DND-41 (cell line): ENCODE measurements around the gene PNLIP.

Source experiments
- ATAC-seq: fragments of 200-7000 bp; cut with Tn5 transposase; 3 replicates; pipeline ENCODE4 v1.9.1; 2021; ENCODE audit warnings: low read depth; ENCODE audit not compliant: insufficient read depth
- DNase-seq: peaks from one replicate; pipeline ENCODE4 v3.0.0-alpha.2; 2020
- H2AFZ ChIP-seq: 2 replicates; pipeline ENCODE4 v1.6.0; 2012; ENCODE audit warnings: low read depth, low read length
- H3K27ac ChIP-seq: 2 replicates; pipeline ENCODE4 v1.5.1; 2012; ENCODE audit warnings: low read length, inconsistent platforms
- H3K27me3 ChIP-seq: fragments of 200-600 bp; sonication (generic); 2 replicates; pipeline ENCODE4 v1.6.0; 2012; ENCODE audit warnings: low read length, mild to moderate bottlenecking, inconsistent platforms; ENCODE audit not compliant: insufficient read depth, poor library complexity
- H3K36me3 ChIP-seq: 2 replicates; pipeline ENCODE4 v1.5.1; 2012; ENCODE audit warnings: low read length, inconsistent platforms; ENCODE audit not compliant: insufficient read depth
- H3K4me1 ChIP-seq: 2 replicates; pipeline ENCODE4 v1.5.1; 2012; ENCODE audit warnings: mild to moderate bottlenecking, low read length; ENCODE audit not compliant: insufficient read depth
- H3K4me2 ChIP-seq: 2 replicates; pipeline ENCODE4 v1.6.0; 2012; ENCODE audit warnings: mild to moderate bottlenecking, moderate library complexity, low read length, inconsistent platforms; ENCODE audit not compliant: insufficient read depth
- H3K4me3 ChIP-seq, 2 experiments: fragments of 200-600 bp in 1 of 2; shearing (Covaris generic) in 1 of 2; 2 replicates each; pipeline ENCODE4 v1.5.1; 2012 to 2016; ENCODE audit warnings: inconsistent platforms in 2 of 2, low read length in 2 of 2, mild to moderate bottlenecking in 2 of 2, low read depth in 1 of 2, moderate library complexity in 1 of 2
- H3K79me2 ChIP-seq: 2 replicates; pipeline ENCODE4 v1.6.0; 2012; ENCODE audit warnings: low read length, inconsistent platforms; ENCODE audit not compliant: insufficient read depth
- H3K9ac ChIP-seq: 2 replicates; pipeline ENCODE4 v1.6.0; 2012; ENCODE audit warnings: low read depth, mild to moderate bottlenecking, inconsistent platforms, low read length, moderate library complexity
- H3K9me3 ChIP-seq: 2 replicates; pipeline ENCODE4 v1.5.1; 2012; ENCODE audit warnings: low read length, moderate library complexity, mild to moderate bottlenecking, inconsistent platforms; ENCODE audit not compliant: insufficient read depth, severe bottlenecking
- H4K20me1 ChIP-seq: 2 replicates; pipeline ENCODE4 v1.6.0; 2012; ENCODE audit warnings: low read length; ENCODE audit not compliant: insufficient read depth
- CTCF ChIP-seq: IDR thresholded peaks from 2 replicates; pipeline ENCODE4 v1.5.1; 2012; ENCODE audit warnings: borderline replicate concordance, low read length, moderate library complexity, mild to moderate bottlenecking; ENCODE audit not compliant: poor library complexity, severe bottlenecking; ENCODE audit errors: extremely low read depth
- EZH2 ChIP-seq: IDR thresholded peaks from 3 replicates; pipeline ENCODE4 v1.6.1; 2012; ENCODE audit warnings: borderline replicate concordance, low read depth, mild to moderate bottlenecking, moderate library complexity, low read length, inconsistent platforms; ENCODE audit not compliant: severe bottlenecking

PNLIP gene

GRCh38 chr10:116611153-116611545 lies 65.4 kb downstream of the PNLIP start:
- Histone ChIP-seq H3K4me3 (no peak overlapping the region), H3K27ac (no peak overlapping the region), H2AFZ (no peak overlapping the region), H3K4me2 (no peak overlapping the region), H4K20me1 (no peaks in the 10 kb centered on the region), H3K27me3 (no peaks in the 10 kb centered on the region), H3K9ac (no peak overlapping the region), H3K9me3 (no peaks in the 10 kb centered on the region), H3K79me2 (no peaks in the 10 kb centered on the region), H3K36me3 (no peaks in the 10 kb centered on the region), H3K4me1 (no peaks in the 10 kb centered on the region)
- ATAC-seq (no peak), DNase-seq (no peak)
- TF ChIP-seq CTCF (no peak), EZH2 (no peak)

DNA sequence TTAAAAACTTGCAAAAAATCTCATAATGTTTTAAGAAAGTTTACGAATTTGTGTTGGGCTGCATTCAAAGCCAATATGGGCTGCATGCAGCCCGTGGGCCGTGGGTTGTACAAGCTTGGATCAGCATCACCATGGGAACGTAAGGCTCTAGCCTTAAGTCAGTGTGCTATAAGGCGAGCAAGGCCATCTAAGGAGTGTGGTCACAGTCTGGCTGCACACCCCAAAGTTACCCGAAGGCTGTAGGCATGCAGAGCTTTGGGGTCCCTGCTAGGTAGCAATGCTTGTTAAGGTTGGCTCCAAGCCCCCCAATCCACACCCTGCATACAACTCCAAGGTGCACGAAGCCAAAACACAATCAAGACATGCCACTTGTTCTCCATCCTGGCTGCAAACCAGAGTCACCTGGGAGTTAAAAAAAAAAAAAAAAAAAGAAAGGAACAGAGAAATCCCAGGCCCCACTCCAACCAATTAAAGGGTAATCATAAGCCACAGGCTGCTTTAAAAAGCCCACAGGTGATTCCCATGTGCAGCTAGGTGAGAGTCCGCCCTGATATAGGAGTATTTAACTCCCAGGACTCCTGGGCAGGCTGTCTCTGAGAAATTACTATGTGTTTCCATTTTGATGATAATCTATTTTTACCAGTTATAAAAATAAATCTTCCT lies 66.5 kb downstream of the PNLIP start:
- TF ChIP-seq EZH2 (no peak), CTCF (no peak)
- H2AFZ ChIP-seq = no peak overlapping the region
- H3K4me2 ChIP-seq = no peak overlapping the region
- H4K20me1 ChIP-seq = no peaks in the 10 kb centered on the region
- H3K36me3 ChIP-seq = no peaks in the 10 kb centered on the region
- ATAC-seq (no peak), DNase-seq (no peak)
- H3K4me3 ChIP-seq = no peak overlapping the region
- no peak overlapping the region for H3K27ac ChIP-seq
- H3K27me3 ChIP-seq = no peaks in the 10 kb centered on the region
- H3K4me1 ChIP-seq = no peaks in the 10 kb centered on the region
- H3K79me2 ChIP-seq = no peaks in the 10 kb centered on the region
- no peaks in the 10 kb centered on the region for H3K9me3 ChIP-seq
- H3K9ac ChIP-seq = no peak overlapping the region

GRCh38 chr10:116613471-116613870 lies 67.7 kb downstream of the PNLIP start:
- DNase-seq (no peak), ATAC-seq (no peak)
- H3K9me3 ChIP-seq = no peaks in the 10 kb centered on the region
- no peak for TF ChIP-seq EZH2
- H3K4me1 ChIP-seq = no peaks in the 10 kb centered on the region
- H3K36me3 ChIP-seq = no peaks in the 10 kb centered on the region
- no peaks in the 10 kb centered on the region for H4K20me1 ChIP-seq
- no peaks in the 10 kb centered on the region for H3K79me2 ChIP-seq
- H3K4me3 ChIP-seq = no peak overlapping the region
- no peak overlapping the region for H3K9ac ChIP-seq
- no peak overlapping the region for H3K27ac ChIP-seq
- no peak overlapping the region for H3K4me2 ChIP-seq
- H3K27me3 ChIP-seq = no peaks in the 10 kb centered on the region
- H2AFZ ChIP-seq = no peak overlapping the region

DNA sequence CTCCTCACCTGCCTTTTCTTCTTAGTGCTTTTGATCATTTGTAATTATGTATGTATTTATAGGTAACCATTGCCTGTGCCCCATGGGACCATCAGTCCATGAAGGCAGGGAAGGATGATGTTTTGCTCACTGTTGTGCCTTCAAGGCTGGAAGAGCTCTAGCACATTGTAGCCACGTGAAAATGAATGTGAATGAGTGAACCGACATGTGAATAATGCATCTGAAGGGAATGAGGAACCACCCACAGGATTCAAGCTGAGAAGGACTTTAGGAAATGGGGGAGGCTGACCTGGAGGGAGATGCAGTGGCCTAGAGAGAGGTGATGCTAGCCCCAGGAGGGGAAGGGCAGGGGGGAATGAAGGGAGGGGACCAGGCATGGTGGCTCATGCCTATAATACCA lies 69.1 kb downstream of the PNLIP start:
- no peak overlapping the region for H3K27ac ChIP-seq
- H4K20me1 ChIP-seq = no peaks in the 10 kb centered on the region
- no peak for ATAC-seq
- DNase-seq = no peak
- no peaks in the 10 kb centered on the region for H3K9me3 ChIP-seq
- no peak overlapping the region for H3K4me2 ChIP-seq
- no peak overlapping the region for H2AFZ ChIP-seq
- H3K36me3 ChIP-seq = no peaks in the 10 kb centered on the region
- H3K9ac ChIP-seq = no peak overlapping the region
- H3K27me3 ChIP-seq = no peaks in the 10 kb centered on the region
- no peak for TF ChIP-seq EZH2
- no peak for TF ChIP-seq CTCF
- H3K79me2 ChIP-seq = no peaks in the 10 kb centered on the region
- H3K4me1 ChIP-seq = no peaks in the 10 kb centered on the region
- H3K4me3 ChIP-seq = no peak overlapping the region
